Mammary epithelial cell (primary cell): ENCODE measurements around the gene SLC2A5.
"Not testable (repeated sequence)": the region's sequence is repeated elsewhere in the genome, so short reads cannot be mapped to it uniquely, and the experiment has no call there.

ENCODE experiments used
- EZH2 ChIP-seq: IDR thresholded peaks from 2 replicates; pipeline ENCODE4 v1.6.1; 2012; ENCODE audit warnings: low read length, inconsistent platforms, borderline replicate concordance
- TF ChIP-seq, protein P1 (sequence below), 2 donors: IDR thresholded peaks in 1 of 2; conservative IDR thresholded peaks in 1 of 2; 2 replicates each; pipeline ENCODE4 v1.5.1; 2011 to 2012; ENCODE audit warnings: inconsistent platforms in 2 of 2, low read length in 2 of 2, mild to moderate bottlenecking in 2 of 2, control low read depth in 1 of 2, low read depth in 1 of 2; ENCODE audit not compliant: insufficient read depth in 1 of 2; ENCODE audit errors: extremely low read depth in 1 of 2

DNA sequence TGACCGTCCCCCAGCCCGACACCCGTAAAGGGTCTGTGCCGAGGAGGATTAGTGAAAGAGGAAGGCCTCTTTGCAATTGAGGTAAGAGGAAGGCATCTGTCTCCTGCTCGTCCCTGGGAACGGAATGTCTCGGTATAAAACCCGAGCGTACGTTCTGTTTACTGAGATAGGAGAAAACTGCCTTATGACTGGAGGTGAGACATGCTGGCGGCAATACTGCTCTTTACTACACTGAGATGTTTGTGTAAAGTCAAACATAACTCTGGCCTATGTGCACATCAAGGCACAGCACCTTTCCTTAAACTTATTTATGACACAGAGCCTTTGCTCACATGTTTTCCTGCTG is 67.2 kb downstream of the SLC2A5 start:
- not testable (repeated sequence) for TF ChIP-seq EZH2
- TF ChIP-seq, protein P1, sequence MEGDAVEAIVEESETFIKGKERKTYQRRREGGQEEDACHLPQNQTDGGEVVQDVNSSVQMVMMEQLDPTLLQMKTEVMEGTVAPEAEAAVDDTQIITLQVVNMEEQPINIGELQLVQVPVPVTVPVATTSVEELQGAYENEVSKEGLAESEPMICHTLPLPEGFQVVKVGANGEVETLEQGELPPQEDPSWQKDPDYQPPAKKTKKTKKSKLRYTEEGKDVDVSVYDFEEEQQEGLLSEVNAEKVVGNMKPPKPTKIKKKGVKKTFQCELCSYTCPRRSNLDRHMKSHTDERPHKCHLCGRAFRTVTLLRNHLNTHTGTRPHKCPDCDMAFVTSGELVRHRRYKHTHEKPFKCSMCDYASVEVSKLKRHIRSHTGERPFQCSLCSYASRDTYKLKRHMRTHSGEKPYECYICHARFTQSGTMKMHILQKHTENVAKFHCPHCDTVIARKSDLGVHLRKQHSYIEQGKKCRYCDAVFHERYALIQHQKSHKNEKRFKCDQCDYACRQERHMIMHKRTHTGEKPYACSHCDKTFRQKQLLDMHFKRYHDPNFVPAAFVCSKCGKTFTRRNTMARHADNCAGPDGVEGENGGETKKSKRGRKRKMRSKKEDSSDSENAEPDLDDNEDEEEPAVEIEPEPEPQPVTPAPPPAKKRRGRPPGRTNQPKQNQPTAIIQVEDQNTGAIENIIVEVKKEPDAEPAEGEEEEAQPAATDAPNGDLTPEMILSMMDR (conservative IDR thresholded peaks at IDR 0.05 in 1 of 2, IDR thresholded peaks at IDR 0.05 in 1 of 2; ENCODE audit: extremely low read depth in 1 of 2, insufficient read depth in 1 of 2, low read depth in 1 of 2, low read length in 2 of 2): not testable (repeated sequence)
